Measurements from ENCODE around the gene KDM5C. TPM values are rescaled to one million over a fixed set of nuclear protein-coding genes. Genes with fewer than 3 reads are reported as not detected.

The KDM5C gene
- total and polyA plus RNA-seq, 2 of the 8 experiments (the other 6 are each of a cell fraction or from before 2014, with no cell fraction given), result 42.4 to 82.2 TPM

- TF ChIP-seq CHD7 (IDR thresholded peaks at IDR 0.05; ENCODE audit: insufficient replicate concordance, low read length) (no peak), EZH2 (IDR thresholded peaks at IDR 0.05; ENCODE audit: low read depth, low read length, severe bottlenecking) (no peak)
Measured at GRCh38 chrX:53256446-53257041, 31.5 kb upstream of the KDM5C start (continued).

Measured in H1 (cell line).